GM23338 (cell line): ENCODE measurements around the gene MAGI1.

ENCODE experiments used
- CREB1 ChIP-seq: fragments of 250-450 bp; sonication (Bioruptor Pico); IDR thresholded peaks from 2 replicates; pipeline ENCODE4 v1.5.0; 2020; ENCODE audit warnings: low read depth, mild to moderate bottlenecking, moderate library complexity
- CTCF ChIP-seq, 2 experiments: fragments of 200-600 bp in 1 of 2; sonication (generic) in 1 of 2; conservative IDR thresholded peaks; 2 replicates each; pipeline versions ENCODE4 v1.5.1 to v1.6.1; 2016 to 2017; ENCODE audit warnings: antibody characterized with exemption in 2 of 2, low read depth in 2 of 2, mild to moderate bottlenecking in 2 of 2, moderate library complexity in 1 of 2
- EZH2 ChIP-seq: fragments of 200-600 bp; sonication (generic); IDR thresholded peaks from one replicate; pipeline ENCODE4 v1.8.0; 2017; ENCODE audit warnings: antibody characterized with exemption, mild to moderate bottlenecking, low read depth; ENCODE audit not compliant: unreplicated experiment
- EZH2phosphoT487 ChIP-seq: fragments of 200-600 bp; sonication (generic); IDR thresholded peaks from one replicate; pipeline ENCODE4 v1.8.1; 2018; ENCODE audit warnings: antibody characterized with exemption; ENCODE audit not compliant: unreplicated experiment
- POLR2AphosphoS5 ChIP-seq: IDR thresholded peaks from 2 replicates; pipeline ENCODE4 v1.6.1; 2016; ENCODE audit warnings: antibody characterized with exemption, low read depth
- REST ChIP-seq: IDR thresholded peaks from one replicate; pipeline ENCODE4 v1.6.1; 2018; ENCODE audit warnings: antibody characterized with exemption; ENCODE audit not compliant: unreplicated experiment
- ZNF331 ChIP-seq: fragments of 250-450 bp; sonication (Bioruptor Pico); IDR thresholded peaks from 2 replicates; pipeline ENCODE4 v1.5.0; 2020; ENCODE audit warnings: low read depth, mild to moderate bottlenecking, moderate library complexity
- TF ChIP-seq, protein P1 (sequence below): fragments of 250-450 bp; sonication (Bioruptor Pico); IDR thresholded peaks from 2 replicates; pipeline ENCODE4 v1.5.0; 2020; ENCODE audit warnings: mild to moderate bottlenecking, moderate library complexity
- TF ChIP-seq, protein P2 (sequence below): IDR thresholded peaks from 2 replicates; pipeline ENCODE4 v1.6.1; 2016; ENCODE audit warnings: antibody characterized with exemption

DNA sequence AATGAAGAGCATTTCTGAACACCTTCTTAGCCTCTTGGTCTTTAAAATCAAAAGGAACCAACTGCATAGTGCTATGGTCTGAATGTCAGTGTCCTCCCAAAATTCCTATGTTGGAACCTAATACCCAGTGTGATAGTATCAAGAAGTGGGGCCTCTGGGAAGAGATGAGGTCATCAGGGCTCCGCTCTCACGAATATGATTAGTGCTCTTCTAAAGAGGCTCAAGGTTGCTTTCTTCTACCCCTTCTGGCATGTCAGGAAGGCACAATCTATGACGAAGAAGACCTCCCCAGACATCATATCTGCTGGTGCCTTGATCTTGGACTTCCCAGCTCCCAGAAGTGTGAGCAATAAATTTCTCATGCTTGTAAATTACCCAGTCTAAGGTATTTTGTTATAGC lies 209.5 kb downstream of the MAGI1 start:
- TF ChIP-seq REST: no peak
- no peak for TF ChIP-seq CTCF (conservative IDR thresholded peaks at IDR 0.05; ENCODE audit: low read depth in 2 of 2)
- TF ChIP-seq, protein P1, sequence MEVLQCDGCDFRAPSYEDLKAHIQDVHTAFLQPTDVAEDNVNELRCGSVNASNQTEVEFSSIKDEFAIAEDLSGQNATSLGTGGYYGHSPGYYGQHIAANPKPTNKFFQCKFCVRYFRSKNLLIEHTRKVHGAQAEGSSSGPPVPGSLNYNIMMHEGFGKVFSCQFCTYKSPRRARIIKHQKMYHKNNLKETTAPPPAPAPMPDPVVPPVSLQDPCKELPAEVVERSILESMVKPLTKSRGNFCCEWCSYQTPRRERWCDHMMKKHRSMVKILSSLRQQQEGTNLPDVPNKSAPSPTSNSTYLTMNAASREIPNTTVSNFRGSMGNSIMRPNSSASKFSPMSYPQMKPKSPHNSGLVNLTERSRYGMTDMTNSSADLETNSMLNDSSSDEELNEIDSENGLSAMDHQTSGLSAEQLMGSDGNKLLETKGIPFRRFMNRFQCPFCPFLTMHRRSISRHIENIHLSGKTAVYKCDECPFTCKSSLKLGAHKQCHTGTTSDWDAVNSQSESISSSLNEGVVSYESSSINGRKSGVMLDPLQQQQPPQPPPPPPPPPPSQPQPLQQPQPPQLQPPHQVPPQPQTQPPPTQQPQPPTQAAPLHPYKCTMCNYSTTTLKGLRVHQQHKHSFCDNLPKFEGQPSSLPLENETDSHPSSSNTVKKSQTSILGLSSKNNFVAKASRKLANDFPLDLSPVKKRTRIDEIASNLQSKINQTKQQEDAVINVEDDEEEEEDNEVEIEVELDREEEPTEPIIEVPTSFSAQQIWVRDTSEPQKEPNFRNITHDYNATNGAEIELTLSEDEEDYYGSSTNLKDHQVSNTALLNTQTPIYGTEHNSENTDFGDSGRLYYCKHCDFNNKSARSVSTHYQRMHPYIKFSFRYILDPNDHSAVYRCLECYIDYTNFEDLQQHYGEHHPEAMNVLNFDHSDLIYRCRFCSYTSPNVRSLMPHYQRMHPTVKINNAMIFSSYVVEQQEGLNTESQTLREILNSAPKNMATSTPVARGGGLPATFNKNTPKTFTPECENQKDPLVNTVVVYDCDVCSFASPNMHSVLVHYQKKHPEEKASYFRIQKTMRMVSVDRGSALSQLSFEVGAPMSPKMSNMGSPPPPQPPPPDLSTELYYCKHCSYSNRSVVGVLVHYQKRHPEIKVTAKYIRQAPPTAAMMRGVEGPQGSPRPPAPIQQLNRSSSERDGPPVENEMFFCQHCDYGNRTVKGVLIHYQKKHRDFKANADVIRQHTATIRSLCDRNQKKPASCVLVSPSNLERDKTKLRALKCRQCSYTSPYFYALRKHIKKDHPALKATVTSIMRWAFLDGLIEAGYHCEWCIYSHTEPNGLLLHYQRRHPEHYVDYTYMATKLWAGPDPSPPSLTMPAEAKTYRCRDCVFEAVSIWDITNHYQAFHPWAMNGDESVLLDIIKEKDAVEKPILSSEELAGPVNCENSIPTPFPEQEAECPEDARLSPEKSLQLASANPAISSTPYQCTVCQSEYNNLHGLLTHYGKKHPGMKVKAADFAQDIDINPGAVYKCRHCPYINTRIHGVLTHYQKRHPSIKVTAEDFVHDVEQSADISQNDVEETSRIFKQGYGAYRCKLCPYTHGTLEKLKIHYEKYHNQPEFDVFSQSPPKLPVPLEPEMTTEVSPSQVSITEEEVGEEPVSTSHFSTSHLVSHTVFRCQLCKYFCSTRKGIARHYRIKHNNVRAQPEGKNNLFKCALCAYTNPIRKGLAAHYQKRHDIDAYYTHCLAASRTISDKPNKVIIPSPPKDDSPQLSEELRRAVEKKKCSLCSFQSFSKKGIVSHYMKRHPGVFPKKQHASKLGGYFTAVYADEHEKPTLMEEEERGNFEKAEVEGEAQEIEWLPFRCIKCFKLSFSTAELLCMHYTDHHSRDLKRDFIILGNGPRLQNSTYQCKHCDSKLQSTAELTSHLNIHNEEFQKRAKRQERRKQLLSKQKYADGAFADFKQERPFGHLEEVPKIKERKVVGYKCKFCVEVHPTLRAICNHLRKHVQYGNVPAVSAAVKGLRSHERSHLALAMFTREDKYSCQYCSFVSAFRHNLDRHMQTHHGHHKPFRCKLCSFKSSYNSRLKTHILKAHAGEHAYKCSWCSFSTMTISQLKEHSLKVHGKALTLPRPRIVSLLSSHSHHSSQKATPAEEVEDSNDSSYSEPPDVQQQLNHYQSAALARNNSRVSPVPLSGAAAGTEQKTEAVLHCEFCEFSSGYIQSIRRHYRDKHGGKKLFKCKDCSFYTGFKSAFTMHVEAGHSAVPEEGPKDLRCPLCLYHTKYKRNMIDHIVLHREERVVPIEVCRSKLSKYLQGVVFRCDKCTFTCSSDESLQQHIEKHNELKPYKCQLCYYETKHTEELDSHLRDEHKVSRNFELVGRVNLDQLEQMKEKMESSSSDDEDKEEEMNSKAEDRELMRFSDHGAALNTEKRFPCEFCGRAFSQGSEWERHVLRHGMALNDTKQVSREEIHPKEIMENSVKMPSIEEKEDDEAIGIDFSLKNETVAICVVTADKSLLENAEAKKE (CRISPR knock-in tag): no peak
- TF ChIP-seq POLR2AphosphoS5: no peak
- TF ChIP-seq, protein P2, sequence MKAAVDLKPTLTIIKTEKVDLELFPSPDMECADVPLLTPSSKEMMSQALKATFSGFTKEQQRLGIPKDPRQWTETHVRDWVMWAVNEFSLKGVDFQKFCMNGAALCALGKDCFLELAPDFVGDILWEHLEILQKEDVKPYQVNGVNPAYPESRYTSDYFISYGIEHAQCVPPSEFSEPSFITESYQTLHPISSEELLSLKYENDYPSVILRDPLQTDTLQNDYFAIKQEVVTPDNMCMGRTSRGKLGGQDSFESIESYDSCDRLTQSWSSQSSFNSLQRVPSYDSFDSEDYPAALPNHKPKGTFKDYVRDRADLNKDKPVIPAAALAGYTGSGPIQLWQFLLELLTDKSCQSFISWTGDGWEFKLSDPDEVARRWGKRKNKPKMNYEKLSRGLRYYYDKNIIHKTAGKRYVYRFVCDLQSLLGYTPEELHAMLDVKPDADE: no peak
- no peak for TF ChIP-seq EZH2
- TF ChIP-seq EZH2phosphoT487: no peak
- no peak for TF ChIP-seq ZNF331 (CRISPR knock-in tag)
- no peak for TF ChIP-seq CREB1 (CRISPR knock-in tag)
